ENCODE results near the gene OLFM2. TPM values are rescaled to one million over a fixed set of nuclear protein-coding genes. Genes with fewer than 3 reads are reported as not detected.

Gene OLFM2
- total and polyA plus RNA-seq, 9 of the 15 experiments (the other 6 are each of a cell fraction or from before 2014, with no cell fraction given) = 0.10 to 0.33 (median 0.23) TPM; not detected in 4

- TF ChIP-seq, protein P1, sequence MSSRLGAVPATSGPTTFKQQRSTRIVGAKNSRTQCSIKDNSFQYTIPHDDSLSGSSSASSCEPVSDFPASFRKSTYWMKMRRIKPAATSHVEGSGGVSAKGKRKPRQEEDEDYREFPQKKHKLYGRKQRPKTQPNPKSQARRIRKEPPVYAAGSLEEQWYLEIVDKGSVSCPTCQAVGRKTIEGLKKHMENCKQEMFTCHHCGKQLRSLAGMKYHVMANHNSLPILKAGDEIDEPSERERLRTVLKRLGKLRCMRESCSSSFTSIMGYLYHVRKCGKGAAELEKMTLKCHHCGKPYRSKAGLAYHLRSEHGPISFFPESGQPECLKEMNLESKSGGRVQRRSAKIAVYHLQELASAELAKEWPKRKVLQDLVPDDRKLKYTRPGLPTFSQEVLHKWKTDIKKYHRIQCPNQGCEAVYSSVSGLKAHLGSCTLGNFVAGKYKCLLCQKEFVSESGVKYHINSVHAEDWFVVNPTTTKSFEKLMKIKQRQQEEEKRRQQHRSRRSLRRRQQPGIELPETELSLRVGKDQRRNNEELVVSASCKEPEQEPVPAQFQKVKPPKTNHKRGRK (tag; IDR thresholded peaks at IDR 0.05) = no peak
- TF ChIP-seq, protein P2, sequence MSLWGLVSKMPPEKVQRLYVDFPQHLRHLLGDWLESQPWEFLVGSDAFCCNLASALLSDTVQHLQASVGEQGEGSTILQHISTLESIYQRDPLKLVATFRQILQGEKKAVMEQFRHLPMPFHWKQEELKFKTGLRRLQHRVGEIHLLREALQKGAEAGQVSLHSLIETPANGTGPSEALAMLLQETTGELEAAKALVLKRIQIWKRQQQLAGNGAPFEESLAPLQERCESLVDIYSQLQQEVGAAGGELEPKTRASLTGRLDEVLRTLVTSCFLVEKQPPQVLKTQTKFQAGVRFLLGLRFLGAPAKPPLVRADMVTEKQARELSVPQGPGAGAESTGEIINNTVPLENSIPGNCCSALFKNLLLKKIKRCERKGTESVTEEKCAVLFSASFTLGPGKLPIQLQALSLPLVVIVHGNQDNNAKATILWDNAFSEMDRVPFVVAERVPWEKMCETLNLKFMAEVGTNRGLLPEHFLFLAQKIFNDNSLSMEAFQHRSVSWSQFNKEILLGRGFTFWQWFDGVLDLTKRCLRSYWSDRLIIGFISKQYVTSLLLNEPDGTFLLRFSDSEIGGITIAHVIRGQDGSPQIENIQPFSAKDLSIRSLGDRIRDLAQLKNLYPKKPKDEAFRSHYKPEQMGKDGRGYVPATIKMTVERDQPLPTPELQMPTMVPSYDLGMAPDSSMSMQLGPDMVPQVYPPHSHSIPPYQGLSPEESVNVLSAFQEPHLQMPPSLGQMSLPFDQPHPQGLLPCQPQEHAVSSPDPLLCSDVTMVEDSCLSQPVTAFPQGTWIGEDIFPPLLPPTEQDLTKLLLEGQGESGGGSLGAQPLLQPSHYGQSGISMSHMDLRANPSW (CRISPR knock-in tag; IDR thresholded peaks at IDR 0.05) = no peak
- TF ChIP-seq ZNF311 (CRISPR knock-in tag; IDR thresholded peaks at IDR 0.05) (no peak), KLF6 (CRISPR knock-in tag; IDR thresholded peaks at IDR 0.05; ENCODE audit: borderline replicate concordance) (no peak), STAG1 (CRISPR knock-in tag; IDR thresholded peaks at IDR 0.05; ENCODE audit: borderline replicate concordance) (peak; percentile 45; the same call in 1 of the 2 replicates), CEBPZ (IDR thresholded peaks at IDR 0.05; ENCODE audit: borderline replicate concordance, low read depth, low read length) (no peak), GATAD2A (IDR thresholded peaks at IDR 0.05) (no peak), MCM5 (IDR thresholded peaks at IDR 0.05; ENCODE audit: low read depth) (no peak), ZNF695 (CRISPR knock-in tag; IDR thresholded peaks at IDR 0.05) (no peak), BMI1 (IDR thresholded peaks at IDR 0.05; ENCODE audit: low read length) (no peak), MTA3 (IDR thresholded peaks at IDR 0.05; ENCODE audit: borderline replicate concordance) (no peak), HBP1 (CRISPR knock-in tag; IDR thresholded peaks at IDR 0.05) (no peak), RAD21 (CRISPR knock-in tag; conservative IDR thresholded peaks at IDR 0.05 in 1 of 2, IDR thresholded peaks at IDR 0.05 in 1 of 2) (peak; percentile 19 to 62; a peak in 3 of 4 replicates), ZBED1 (IDR thresholded peaks at IDR 0.05) (no peak), ZNF3 (CRISPR knock-in tag; IDR thresholded peaks at IDR 0.05) (no peak)
- TF ChIP-seq, protein P3, sequence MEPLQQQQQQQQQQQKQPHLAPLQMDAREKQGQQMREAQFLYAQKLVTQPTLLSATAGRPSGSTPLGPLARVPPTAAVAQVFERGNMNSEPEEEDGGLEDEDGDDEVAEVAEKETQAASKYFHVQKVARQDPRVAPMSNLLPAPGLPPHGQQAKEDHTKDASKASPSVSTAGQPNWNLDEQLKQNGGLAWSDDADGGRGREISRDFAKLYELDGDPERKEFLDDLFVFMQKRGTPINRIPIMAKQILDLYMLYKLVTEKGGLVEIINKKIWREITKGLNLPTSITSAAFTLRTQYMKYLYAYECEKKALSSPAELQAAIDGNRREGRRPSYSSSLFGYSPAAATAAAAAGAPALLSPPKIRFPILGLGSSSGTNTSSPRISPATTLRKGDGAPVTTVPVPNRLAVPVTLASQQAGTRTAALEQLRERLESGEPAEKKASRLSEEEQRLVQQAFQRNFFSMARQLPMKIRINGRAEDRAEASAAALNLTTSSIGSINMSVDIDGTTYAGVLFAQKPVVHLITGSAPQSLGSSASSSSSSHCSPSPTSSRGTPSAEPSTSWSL (CRISPR knock-in tag; IDR thresholded peaks at IDR 0.05; ENCODE audit: borderline replicate concordance) = no peak
These were observed 89.1 kb downstream of the OLFM2 start (continued) for GRCh38 chr19:9847087-9847671.
